K562 (cell line): ENCODE results near the gene NET1. TPM values are rescaled to one million over a fixed set of nuclear protein-coding genes. Genes with fewer than 3 reads are reported as not detected.

ENCODE experiments used
- CEBPG ChIP-seq, 3 experiments: fragments of 200-800 bp in 1 of 3; sonication (Bioruptor generic) in 1 of 3; sonication (generic) in 1 of 3; formaldehyde crosslinking in 1 of 3; IDR thresholded peaks in 2 of 3; conservative IDR thresholded peaks in 1 of 3; 2 replicates each; pipeline versions ENCODE4 v1.6.1 to v1.8.0; 2016 to 2022; ENCODE audit warnings: missing compliant biosample characterization in 2 of 3, missing genetic modification characterization in 2 of 3, mild to moderate bottlenecking in 1 of 3, missing genetic modification reagents in 1 of 3
- CTCF ChIP-seq, 3 experiments: IDR thresholded peaks in 2 of 3; conservative IDR thresholded peaks in 1 of 3; 2 replicates each; pipeline ENCODE4 v1.5.1; 2011 to 2012; ENCODE audit warnings: low read length in 3 of 3, mild to moderate bottlenecking in 3 of 3, control low read depth in 2 of 3, improper control_type of control experiment in 1 of 3, inconsistent platforms in 1 of 3, low read depth in 1 of 3, mixed read lengths in 1 of 3, moderate library complexity in 1 of 3; ENCODE audit not compliant: insufficient read depth in 2 of 3
- GABPB1 ChIP-seq: sonication (generic); formaldehyde crosslinking; IDR thresholded peaks from 2 replicates; pipeline ENCODE4 v1.8.0; 2022; ENCODE audit warnings: mild to moderate bottlenecking, missing genetic modification reagents
- KAT7 ChIP-seq: sonication (generic); formaldehyde crosslinking; IDR thresholded peaks from 2 replicates; pipeline ENCODE4 v1.8.0; 2022; ENCODE audit warnings: missing genetic modification reagents, mild to moderate bottlenecking, borderline replicate concordance
- MLLT1 ChIP-seq, 2 experiments: fragments of 450-650 bp; IDR thresholded peaks; 2 replicates each; pipeline ENCODE4 v1.6.1; 2016
- TARDBP ChIP-seq: fragments of 450-650 bp; IDR thresholded peaks from 2 replicates; pipeline ENCODE4 v1.6.1; 2016
- polyA plus RNA-seq, 8 experiments: library from polyadenylated mRNA; depleted of rRNA in 4 of 8; stranded (reverse) in 5 of 8; unstranded in 3 of 8; fragments of >200 nt; fragmentation: Nextera tagmentation in 2 of 8; fragmentation: Illumina TruSeq in 1 of 8; extraction: Ambion mirVana in 2 of 8; extraction: Trizol in 1 of 8; gene quantifications; 2 replicates each; pipeline versions ENCODE4 v1.2.1 to v1.2.3, GENCODE V29; 2011 to 2014; ENCODE audit warnings: inconsistent platforms in 1 of 8, missing spikeins in 1 of 8
- total RNA-seq, 7 experiments: library from RNA; depleted of rRNA in 6 of 7; stranded (reverse); fragments of >200 nt in 6 of 7; fragmentation: Illumina TruSeq in 2 of 7; extraction: Trizol in 2 of 7; gene quantifications; 2 replicates each; pipeline versions ENCODE4 v1.2.1 to v1.2.3, GENCODE V29; 2011 to 2021; ENCODE audit warnings: low replicate concordance in 1 of 7
- TF ChIP-seq, protein P1 (sequence below): fragments of 450-650 bp; IDR thresholded peaks from 2 replicates; pipeline ENCODE4 v1.6.1; 2016; ENCODE audit warnings: mild to moderate bottlenecking, moderate library complexity
- TF ChIP-seq, protein P2 (sequence below): fragments of 250-450 bp; sonication (Bioruptor Pico); IDR thresholded peaks from 2 replicates; pipeline ENCODE4 v1.5.0; 2022; ENCODE audit warnings: mild to moderate bottlenecking

Gene NET1
- total and polyA plus RNA-seq, 9 of the 15 experiments (the other 6 are each of a cell fraction or from before 2014, with no cell fraction given) = 47.4 to 258 (median 106) TPM

DNA sequence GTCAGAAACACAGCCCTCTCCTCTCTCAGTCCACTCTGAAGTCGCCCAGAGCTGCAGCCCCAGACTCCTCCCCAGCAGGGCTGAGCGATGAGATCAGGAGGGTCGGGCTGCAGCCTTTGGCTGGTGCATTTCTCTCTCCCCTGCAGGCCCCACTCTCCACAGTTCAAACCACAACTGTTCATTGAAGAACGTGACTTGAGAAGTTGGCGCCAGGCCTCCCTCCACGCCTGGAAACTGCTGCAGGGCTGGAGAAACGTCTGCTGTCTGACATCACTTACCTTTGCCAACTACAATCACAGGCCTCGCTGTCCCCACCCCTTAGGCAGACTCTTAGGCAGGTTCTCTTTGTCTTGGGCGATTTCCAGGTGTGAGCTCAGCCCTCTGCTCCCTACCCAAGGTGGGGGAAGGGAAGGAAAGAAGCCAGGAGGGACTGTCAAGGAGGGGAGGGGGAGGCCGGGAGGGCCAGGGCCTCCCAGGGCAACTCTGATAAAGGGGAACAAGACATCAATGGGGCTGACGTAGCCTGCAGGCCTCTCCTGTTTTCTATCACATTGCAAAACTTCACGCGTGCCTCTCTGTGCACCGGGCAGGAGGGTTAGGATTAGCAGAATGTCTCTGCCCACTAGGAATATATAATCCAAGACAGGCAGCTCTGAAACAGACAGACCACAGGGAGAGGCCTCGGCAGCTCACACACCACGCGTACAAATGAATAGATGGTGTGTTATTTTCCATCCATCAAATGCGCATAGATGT, 54.3 kb downstream of the NET1 start (continued):
- TF ChIP-seq, protein P1, sequence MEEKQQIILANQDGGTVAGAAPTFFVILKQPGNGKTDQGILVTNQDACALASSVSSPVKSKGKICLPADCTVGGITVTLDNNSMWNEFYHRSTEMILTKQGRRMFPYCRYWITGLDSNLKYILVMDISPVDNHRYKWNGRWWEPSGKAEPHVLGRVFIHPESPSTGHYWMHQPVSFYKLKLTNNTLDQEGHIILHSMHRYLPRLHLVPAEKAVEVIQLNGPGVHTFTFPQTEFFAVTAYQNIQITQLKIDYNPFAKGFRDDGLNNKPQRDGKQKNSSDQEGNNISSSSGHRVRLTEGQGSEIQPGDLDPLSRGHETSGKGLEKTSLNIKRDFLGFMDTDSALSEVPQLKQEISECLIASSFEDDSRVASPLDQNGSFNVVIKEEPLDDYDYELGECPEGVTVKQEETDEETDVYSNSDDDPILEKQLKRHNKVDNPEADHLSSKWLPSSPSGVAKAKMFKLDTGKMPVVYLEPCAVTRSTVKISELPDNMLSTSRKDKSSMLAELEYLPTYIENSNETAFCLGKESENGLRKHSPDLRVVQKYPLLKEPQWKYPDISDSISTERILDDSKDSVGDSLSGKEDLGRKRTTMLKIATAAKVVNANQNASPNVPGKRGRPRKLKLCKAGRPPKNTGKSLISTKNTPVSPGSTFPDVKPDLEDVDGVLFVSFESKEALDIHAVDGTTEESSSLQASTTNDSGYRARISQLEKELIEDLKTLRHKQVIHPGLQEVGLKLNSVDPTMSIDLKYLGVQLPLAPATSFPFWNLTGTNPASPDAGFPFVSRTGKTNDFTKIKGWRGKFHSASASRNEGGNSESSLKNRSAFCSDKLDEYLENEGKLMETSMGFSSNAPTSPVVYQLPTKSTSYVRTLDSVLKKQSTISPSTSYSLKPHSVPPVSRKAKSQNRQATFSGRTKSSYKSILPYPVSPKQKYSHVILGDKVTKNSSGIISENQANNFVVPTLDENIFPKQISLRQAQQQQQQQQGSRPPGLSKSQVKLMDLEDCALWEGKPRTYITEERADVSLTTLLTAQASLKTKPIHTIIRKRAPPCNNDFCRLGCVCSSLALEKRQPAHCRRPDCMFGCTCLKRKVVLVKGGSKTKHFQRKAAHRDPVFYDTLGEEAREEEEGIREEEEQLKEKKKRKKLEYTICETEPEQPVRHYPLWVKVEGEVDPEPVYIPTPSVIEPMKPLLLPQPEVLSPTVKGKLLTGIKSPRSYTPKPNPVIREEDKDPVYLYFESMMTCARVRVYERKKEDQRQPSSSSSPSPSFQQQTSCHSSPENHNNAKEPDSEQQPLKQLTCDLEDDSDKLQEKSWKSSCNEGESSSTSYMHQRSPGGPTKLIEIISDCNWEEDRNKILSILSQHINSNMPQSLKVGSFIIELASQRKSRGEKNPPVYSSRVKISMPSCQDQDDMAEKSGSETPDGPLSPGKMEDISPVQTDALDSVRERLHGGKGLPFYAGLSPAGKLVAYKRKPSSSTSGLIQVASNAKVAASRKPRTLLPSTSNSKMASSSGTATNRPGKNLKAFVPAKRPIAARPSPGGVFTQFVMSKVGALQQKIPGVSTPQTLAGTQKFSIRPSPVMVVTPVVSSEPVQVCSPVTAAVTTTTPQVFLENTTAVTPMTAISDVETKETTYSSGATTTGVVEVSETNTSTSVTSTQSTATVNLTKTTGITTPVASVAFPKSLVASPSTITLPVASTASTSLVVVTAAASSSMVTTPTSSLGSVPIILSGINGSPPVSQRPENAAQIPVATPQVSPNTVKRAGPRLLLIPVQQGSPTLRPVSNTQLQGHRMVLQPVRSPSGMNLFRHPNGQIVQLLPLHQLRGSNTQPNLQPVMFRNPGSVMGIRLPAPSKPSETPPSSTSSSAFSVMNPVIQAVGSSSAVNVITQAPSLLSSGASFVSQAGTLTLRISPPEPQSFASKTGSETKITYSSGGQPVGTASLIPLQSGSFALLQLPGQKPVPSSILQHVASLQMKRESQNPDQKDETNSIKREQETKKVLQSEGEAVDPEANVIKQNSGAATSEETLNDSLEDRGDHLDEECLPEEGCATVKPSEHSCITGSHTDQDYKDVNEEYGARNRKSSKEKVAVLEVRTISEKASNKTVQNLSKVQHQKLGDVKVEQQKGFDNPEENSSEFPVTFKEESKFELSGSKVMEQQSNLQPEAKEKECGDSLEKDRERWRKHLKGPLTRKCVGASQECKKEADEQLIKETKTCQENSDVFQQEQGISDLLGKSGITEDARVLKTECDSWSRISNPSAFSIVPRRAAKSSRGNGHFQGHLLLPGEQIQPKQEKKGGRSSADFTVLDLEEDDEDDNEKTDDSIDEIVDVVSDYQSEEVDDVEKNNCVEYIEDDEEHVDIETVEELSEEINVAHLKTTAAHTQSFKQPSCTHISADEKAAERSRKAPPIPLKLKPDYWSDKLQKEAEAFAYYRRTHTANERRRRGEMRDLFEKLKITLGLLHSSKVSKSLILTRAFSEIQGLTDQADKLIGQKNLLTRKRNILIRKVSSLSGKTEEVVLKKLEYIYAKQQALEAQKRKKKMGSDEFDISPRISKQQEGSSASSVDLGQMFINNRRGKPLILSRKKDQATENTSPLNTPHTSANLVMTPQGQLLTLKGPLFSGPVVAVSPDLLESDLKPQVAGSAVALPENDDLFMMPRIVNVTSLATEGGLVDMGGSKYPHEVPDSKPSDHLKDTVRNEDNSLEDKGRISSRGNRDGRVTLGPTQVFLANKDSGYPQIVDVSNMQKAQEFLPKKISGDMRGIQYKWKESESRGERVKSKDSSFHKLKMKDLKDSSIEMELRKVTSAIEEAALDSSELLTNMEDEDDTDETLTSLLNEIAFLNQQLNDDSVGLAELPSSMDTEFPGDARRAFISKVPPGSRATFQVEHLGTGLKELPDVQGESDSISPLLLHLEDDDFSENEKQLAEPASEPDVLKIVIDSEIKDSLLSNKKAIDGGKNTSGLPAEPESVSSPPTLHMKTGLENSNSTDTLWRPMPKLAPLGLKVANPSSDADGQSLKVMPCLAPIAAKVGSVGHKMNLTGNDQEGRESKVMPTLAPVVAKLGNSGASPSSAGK = peak; percentile 36; the same call in 1 of the 2 replicates
- TF ChIP-seq KAT7 (no peak), CTCF (IDR thresholded peaks at IDR 0.05 in 2 of 3, conservative IDR thresholded peaks at IDR 0.05 in 1 of 3; ENCODE audit: insufficient read depth in 2 of 3, low read depth in 1 of 3, low read length in 3 of 3) (no peak), MLLT1 (IDR thresholded peaks at IDR 0.05) (peak; percentile 21 to 33; a peak in 1 of 4 replicates), TARDBP (0 out of 2 replicates have a peak, but pooled peaks have one; percentile 45), CEBPG (CRISPR knock-in tag; IDR thresholded peaks at IDR 0.05) (0 out of 2 replicates have a peak, but pooled peaks have one; percentile 25), CEBPG (tag; conservative IDR thresholded peaks at IDR 0.05 in 1 of 2, IDR thresholded peaks at IDR 0.05 in 1 of 2) (no peak), GABPB1 (CRISPR knock-in tag) (0 out of 2 replicates have a peak, but pooled peaks have one; percentile 16)
- TF ChIP-seq, protein P2, sequence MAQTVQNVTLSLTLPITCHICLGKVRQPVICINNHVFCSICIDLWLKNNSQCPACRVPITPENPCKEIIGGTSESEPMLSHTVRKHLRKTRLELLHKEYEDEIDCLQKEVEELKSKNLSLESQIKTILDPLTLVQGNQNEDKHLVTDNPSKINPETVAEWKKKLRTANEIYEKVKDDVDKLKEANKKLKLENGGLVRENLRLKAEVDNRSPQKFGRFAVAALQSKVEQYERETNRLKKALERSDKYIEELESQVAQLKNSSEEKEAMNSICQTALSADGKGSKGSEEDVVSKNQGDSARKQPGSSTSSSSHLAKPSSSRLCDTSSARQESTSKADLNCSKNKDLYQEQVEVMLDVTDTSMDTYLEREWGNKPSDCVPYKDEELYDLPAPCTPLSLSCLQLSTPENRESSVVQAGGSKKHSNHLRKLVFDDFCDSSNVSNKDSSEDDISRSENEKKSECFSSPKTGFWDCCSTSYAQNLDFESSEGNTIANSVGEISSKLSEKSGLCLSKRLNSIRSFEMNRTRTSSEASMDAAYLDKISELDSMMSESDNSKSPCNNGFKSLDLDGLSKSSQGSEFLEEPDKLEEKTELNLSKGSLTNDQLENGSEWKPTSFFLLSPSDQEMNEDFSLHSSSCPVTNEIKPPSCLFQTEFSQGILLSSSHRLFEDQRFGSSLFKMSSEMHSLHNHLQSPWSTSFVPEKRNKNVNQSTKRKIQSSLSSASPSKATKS (CRISPR knock-in tag) = no peak
